Thoracic aorta (tissue), 2 donors: ENCODE data around the gene MRPS10. TPM values are rescaled to one million over a fixed set of nuclear protein-coding genes. Genes with fewer than 3 reads are reported as not detected.

ENCODE experiments used
- ATAC-seq: fragments of 150-250 bp; one replicate; pipeline ENCODE4 v1.8.0; 2017; ENCODE audit warnings: low read depth; ENCODE audit not compliant: insufficient number of reproducible peaks, low FRiP score
- DNase-seq: peaks from one replicate; pipeline ENCODE4 v3.0.0-alpha.2; 2020; ENCODE audit warnings: low spot score
- H3K27ac ChIP-seq, 2 donors: fragments of 200-600 bp; sonication (generic); 1 replicate in 1 of 2; 2 replicates in 1 of 2; pipeline ENCODE4 v1.5.1; 2016; ENCODE audit warnings: mild to moderate bottlenecking in 2 of 2, moderate library complexity in 2 of 2
- H3K27me3 ChIP-seq: fragments of 200-600 bp; sonication (generic); replicated peaks from 2 replicates; pipeline ENCODE4 v1.6.0; 2016; ENCODE audit warnings: mild to moderate bottlenecking; ENCODE audit not compliant: insufficient read depth
- H3K36me3 ChIP-seq: fragments of 200-600 bp; sonication (generic); one replicate; pipeline ENCODE4 v1.5.1; 2016
- H3K4me1 ChIP-seq, 2 donors: fragments of 200-600 bp; sonication (generic); 1 replicate in 1 of 2; 2 replicates in 1 of 2; pipeline versions ENCODE4 v1.5.1 to v1.6.0; 2016; ENCODE audit warnings: low read depth in 2 of 2, mild to moderate bottlenecking in 1 of 2; ENCODE audit not compliant: control insufficient read depth in 1 of 2
- H3K4me3 ChIP-seq: fragments of 200-600 bp; sonication (generic); 2 replicates; pipeline ENCODE4 v1.5.1; 2016; ENCODE audit warnings: mild to moderate bottlenecking
- H3K9me3 ChIP-seq: fragments of 200-600 bp; sonication (generic); 2 replicates; pipeline ENCODE4 v1.5.1; 2016
- CTCF ChIP-seq: fragments of 200-600 bp; sonication (generic); IDR thresholded peaks from one replicate; pipeline ENCODE4 v1.5.1; 2019; ENCODE audit warnings: antibody characterized with exemption
- total RNA-seq, 2 donors: library from RNA; depleted of rRNA; stranded (reverse); fragments of >200 nt; gene quantifications; one replicate each; pipeline versions ENCODE4 v1.1.0 to v1.2.3, GENCODE V29; 2016

The MRPS10 gene
- total RNA-seq, 2 donors from 2014 or later: 23.0 to 30.0 TPM

- H3K4me1 ChIP-seq: no peaks in the 10 kb centered on the region
- H3K4me3 ChIP-seq: no peak overlapping the region
- no peaks in the 10 kb centered on the region for H3K27me3 ChIP-seq
- no peak for DNase-seq
- no peak overlapping the region for H3K27ac ChIP-seq
- no peak for TF ChIP-seq CTCF
- no peaks in the 10 kb centered on the region for H3K36me3 ChIP-seq
- H3K9me3 ChIP-seq: no peaks in the 10 kb centered on the region
- ATAC-seq: no peak
These were observed 35.6 kb downstream of the MRPS10 start for GRCh38 chr6:42182101-42182500.

GRCh38 chr6:42179945-42180313 lies 37.7 kb downstream of the MRPS10 start:
- no peaks in the 10 kb centered on the region for H3K36me3 ChIP-seq
- no peak overlapping the region for H3K4me3 ChIP-seq
- H3K27ac ChIP-seq: no peak overlapping the region
- no peak for ATAC-seq
- no peak for DNase-seq
- H3K9me3 ChIP-seq: no peaks in the 10 kb centered on the region
- H3K27me3 ChIP-seq: no peaks in the 10 kb centered on the region
- TF ChIP-seq CTCF: no peak
- no peaks in the 10 kb centered on the region for H3K4me1 ChIP-seq

- Histone ChIP-seq H3K9me3 (no peaks in the 10 kb centered on the region), H3K27ac (no peak overlapping the region), H3K4me3 (no peak overlapping the region), H3K4me1 (no peaks in the 10 kb centered on the region), H3K27me3 (no peaks in the 10 kb centered on the region), H3K36me3 (no peaks in the 10 kb centered on the region)
- ATAC-seq (no peak), DNase-seq (no peak)
- no peak for TF ChIP-seq CTCF
These were observed 38.3 kb downstream of the MRPS10 start for GRCh38 chr6:42179261-42179944.

- no peak for ATAC-seq
- Histone ChIP-seq H3K36me3 (no peaks in the 10 kb centered on the region), H3K9me3 (no peaks in the 10 kb centered on the region), H3K27ac (no peak overlapping the region), H3K4me1 (no peaks in the 10 kb centered on the region), H3K27me3 (no peaks in the 10 kb centered on the region), H3K4me3 (no peak overlapping the region)
- no peak for DNase-seq
- no peak for TF ChIP-seq CTCF
These were observed 39.9 kb downstream of the MRPS10 start for GRCh38 chr6:42177514-42178364.

GRCh38 chr6:42176981-42177380 lies 40.7 kb downstream of the MRPS10 start:
- no peak for ATAC-seq
- DNase-seq: no peak
- no peak overlapping the region for H3K4me3 ChIP-seq
- H3K27me3 ChIP-seq: no peaks in the 10 kb centered on the region
- H3K36me3 ChIP-seq: no peaks in the 10 kb centered on the region
- H3K27ac ChIP-seq: no peak overlapping the region
- no peaks in the 10 kb centered on the region for H3K9me3 ChIP-seq
- TF ChIP-seq CTCF: no peak
- H3K4me1 ChIP-seq: no peaks in the 10 kb centered on the region
